CD4-positive, alpha-beta T cell treated with Interleukin-12 subunit alpha and Interleukin-12 subunit beta, for 1 hour (primary cell): ENCODE results near the gene NUB1.

ENCODE experiments used
- DNase-seq: peaks from one replicate; pipeline ENCODE4 v3.0.0-alpha.2; 2020

Gene NUB1

DNA sequence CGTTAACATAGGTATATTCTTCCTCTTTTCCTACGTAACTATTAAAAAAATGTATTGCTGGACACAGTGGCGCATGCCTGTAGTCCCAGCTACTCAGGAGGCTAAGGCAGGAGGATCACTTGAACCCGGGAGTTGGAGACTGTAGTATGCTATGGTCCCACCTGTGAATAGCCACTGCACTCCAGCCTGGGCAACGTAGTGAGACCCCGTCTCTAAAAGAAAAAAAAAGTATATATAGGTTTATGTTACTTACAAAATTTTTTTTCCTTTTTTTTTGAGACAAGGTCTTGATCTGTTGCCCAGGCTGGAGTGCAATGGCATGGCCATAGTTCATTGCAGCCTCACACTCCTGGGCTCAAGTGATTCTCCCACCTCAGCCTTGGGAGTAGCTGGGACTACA lies 5.6 kb downstream of the NUB1 start:
- no peak for DNase-seq

DNA sequence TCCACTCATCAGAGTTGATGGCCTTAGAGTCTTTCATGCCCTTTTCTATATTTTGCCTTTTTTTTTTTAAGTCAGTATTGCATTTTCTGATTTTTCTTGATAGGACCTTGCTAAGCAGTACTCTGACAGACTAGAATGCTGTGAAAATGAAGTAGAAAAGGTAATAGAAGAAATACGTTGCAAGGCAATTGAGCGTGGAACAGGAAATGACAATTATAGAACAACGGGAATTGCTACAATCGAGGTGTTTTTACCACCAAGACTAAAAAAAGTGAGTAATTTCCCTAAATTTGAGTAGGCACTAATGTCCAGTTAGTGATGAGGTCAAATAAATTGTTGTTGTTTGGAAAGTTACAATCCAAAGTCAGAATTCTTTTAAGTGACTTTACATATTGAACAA lies 7.4 kb downstream of the NUB1 start:
- no peak for DNase-seq

DNA sequence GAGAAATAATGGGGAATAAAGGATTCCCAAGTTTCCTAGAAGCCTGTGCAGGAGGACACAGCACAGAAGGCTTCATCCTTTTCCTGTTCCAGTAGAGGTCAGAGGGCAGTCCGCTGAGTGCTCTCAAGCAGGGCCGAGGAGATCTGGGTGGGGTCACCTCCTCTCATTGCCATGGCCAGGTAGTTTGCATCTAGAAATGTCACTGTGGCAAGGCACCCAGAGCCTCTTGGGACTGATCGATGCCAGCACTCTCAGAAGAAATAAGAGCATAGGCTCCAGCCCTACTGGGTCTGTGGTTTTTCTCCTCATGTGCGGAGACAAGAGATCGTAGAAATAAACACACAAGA lies 7.9 kb downstream of the NUB1 start:
- no peak for DNase-seq

DNA sequence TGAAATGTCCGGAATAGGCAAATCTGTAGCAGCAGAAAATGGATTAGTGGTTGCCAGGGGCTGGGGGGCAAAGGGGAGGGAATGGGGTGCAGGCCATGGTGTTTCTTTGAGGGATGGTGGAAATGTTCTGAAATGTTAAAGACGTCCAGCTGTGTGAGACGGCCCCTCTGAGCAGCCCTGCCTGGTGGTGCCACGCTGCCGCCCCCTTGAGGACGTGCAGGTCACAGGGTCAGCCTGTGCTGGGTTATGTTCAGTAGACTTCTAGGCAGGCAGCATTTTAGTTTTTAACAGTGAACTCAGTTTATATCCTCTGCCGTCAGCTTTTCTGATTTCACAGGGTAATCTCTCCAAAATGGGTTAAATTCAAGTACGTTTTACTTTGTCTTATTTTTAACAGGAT lies 9.4 kb downstream of the NUB1 start:
- peak; percentile 38 for DNase-seq

DNA sequence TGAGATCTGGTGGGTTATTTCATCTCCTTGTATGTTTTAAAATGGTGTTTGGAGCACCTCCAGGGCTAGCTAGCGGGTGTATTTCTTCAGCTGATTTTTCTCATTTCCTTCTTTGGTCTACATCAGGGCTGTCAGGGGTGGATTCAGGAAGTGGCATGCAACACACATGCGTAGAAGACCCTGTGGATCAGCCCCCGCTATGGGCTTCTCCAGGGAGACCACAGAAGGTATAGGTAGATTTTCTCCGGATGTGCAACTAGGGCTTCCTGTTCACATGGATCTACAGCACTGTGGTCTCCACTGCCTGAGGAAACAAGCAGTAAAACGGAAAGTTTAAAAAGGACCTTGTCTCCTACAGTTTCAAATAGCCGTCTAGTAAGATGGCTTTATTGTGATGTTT lies 10.4 kb downstream of the NUB1 start:
- DNase-seq: peak; percentile 79

DNA sequence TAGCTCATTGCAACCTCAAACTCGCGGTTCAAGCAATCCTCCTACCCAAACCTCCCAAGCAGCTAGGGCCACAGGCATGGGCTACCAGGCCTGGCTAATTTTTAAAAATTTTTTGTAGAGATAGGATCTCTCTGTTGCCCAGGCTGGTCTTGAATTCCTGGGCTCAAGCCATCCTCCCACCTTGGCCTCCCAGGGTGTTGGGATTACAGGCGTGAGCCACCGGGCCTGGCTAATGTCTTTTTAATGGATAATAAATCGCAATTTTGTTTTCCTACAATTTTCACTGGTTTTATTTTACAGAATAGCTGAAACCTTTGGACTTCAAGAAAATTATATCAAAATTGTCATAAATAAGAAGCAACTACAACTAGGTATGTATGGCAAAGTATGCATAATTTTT lies 10.9 kb downstream of the NUB1 start:
- no peak for DNase-seq

DNA sequence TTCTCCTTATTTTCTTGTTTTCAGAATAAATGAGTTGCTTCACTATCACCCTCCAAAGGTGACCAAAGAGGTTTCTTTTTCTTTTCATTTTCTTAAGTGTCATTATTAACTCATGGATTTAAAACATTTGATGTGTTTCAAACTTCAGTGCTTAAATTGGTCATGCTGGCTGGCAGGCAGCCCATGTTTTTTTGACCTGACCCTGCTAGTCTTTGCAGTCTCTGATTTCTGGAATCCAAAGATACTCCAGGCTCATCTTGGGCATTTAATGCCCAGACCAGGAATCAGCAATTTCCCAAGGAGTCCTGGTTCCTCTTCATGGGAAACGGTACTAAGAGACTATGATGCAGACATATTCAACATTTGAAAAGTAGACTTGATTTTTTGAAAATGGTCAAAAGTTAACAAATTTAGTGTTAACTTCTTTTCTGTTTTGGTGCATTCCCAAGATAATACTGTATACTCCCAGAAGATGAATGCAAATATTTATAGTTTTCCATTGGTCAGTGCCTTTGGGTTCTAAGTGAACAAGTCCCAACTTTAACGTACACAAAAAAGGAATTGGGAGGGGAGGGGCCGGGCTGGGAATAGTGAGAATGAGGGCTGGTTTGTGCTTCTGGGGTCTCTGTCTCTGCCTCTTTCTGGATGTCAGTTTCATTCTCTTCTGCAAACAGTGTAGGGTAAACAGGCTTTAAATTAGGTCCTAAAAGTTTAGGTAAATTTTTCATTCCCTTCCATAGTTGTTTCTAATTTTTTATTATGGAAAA lies 19.8 kb downstream of the NUB1 start:
- no peak for DNase-seq

DNA sequence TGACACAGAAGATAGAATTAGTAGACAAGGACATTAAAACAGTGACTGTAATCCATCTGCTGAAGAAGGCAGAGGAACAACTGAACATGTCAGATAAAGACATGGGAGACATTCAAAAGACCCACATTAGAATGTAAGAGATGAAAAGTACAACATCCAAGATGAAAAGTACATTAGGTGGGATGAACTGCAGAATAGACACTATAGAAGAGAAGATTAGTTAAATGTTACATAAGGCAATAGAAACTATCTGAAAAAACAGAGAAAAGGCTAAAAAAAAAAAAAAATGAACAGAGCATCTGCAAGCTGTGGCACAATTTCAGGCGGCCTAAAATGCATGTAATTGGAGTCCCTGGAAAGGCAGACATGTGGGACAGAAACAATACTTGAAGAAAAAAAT lies 21.6 kb downstream of the NUB1 start:
- no peak for DNase-seq

DNA sequence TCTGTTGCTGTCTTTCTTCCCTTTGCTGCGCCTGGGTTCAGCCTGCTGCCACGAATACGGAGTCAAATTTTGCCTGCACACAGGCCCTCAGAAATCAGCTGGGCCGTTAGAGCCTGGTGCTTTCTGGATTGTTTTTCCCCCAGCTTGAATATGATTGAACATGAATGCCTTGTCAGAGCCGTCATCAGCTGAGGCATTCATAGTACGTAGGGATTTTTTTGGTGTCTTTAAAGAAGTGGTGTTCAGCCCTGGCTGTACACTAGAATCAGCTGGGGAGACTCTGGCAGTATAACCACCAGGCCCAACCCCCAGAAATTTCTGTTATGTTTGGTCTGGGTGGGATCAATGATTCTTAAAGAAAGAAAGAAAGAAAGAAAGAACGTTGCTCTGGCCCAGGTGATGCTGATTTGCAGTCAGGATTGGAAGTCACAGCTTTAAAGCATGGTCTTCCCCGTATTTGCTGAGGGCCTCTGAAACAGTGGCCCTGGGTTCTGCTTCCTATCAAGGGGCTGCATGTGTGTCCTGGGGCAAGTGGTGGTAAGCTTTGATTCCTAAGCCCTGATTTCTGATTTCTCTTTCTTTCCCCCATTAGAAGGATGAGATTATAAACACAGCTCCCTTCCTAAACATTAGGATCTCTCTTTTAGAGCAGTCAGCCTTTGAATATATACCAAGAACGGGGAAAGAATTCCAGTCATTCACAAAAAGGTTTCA lies 24.7 kb downstream of the NUB1 start:
- no peak for DNase-seq

DNA sequence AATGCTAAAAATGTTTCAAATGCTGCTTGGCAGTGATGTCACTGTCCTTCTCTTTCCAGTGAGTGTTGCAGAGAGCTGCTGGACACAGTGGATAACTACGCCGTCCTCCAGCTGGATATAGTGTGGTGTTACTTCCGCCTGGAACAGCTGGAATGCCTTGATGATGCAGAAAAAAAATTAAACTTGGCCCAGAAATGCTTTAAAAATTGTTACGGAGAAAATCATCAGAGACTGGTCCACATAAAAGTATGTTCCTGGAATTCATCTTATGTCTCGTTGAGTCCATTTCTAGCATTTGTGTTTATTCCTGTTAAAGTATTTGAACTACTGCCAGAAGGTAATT lies 25.2 kb downstream of the NUB1 start:
- no peak for DNase-seq

DNA sequence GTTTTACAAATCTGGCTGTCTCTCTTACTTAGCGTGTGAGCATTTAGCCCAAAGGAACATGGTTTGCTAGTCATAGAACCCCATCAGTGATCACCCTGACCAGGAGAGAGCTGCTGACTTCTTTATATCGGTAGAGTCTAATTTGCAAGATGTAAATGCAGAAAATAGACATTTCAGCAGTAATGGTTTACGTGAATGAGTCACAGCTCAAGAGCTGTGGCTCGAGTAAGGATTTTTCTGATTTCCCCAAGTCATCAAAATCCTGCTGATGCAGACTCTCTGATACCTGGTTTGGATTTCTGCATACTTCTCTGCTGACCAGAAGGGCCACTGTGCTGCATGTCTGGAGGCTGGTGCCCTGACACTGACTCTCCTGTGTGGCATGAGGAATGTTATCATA lies 25.7 kb downstream of the NUB1 start:
- DNase-seq: no peak

DNA sequence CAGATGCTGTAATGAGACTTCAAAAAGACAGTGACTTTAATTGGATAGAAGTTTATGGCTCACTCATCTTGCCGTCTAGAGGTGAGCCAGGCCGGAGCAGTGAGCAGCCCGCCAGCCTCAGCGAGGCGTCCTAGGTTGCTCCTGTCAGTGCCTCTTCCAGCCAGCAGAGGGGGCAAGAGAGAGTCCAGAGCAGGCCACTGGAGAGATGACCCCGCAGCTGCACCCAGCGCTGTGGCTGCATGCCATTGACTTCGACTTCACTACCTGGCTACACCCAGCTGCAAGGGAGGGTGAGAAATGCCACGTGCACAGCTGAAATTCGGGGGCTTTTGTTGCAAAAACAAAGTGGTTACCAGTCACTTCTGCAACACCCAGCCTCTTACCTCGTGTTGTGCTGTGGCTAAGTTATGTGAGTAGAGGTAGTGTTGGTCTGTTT lies 26.5 kb downstream of the NUB1 start:
- DNase-seq: peak; percentile 83

DNA sequence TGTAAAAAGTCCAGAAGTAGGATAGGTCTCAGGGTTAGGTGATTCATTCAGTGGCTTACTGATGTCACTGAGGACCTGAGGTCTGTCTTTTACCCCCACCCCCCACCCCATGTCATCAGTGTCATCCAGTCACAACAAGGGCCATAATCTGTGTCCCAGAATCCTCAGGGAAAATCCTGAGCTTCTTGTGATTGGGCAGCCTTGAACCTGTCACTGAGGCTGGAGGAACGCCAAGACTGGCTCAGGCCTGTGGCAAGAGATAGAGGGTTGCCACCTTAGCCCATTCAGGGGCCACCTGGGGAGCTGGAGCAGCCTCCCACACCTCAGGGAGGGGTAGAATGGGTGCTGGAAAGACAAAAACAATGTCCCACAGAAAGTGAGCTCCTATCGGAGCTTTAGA lies 29.7 kb downstream of the NUB1 start:
- DNase-seq: no peak

DNA sequence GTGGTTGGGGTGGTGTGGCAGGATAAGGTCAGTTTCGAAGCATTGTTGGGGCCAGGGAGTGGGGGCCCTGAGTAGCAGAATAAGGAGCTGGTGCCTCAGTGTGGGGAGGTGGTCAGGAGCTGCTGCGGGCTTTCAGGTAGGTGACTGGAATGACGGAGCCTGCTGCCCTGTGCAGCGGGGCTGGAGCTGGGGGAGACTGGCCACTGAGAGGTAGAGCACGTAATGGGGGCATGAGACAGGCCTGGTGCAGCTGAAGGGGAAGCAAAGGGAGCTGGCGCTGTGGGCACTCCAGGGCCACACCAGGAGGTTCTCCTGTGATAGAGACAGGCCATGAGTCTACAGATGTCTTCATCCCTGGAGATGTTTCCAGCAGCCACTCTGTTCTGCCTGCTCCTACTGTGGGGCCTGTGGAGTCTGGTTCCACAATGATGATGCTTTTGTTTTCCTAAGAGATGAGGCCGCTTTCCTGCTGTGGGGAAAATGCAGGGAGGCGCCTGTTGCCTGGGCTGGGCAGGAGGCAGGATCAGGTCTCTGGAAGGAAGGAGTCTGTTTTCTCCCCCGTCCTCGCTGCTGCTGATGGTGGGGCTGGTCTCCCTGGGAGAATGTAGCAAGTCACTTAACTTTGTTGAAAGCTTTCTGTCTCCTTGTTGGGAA lies 31.1 kb downstream of the NUB1 start:
- no peak for DNase-seq

DNA sequence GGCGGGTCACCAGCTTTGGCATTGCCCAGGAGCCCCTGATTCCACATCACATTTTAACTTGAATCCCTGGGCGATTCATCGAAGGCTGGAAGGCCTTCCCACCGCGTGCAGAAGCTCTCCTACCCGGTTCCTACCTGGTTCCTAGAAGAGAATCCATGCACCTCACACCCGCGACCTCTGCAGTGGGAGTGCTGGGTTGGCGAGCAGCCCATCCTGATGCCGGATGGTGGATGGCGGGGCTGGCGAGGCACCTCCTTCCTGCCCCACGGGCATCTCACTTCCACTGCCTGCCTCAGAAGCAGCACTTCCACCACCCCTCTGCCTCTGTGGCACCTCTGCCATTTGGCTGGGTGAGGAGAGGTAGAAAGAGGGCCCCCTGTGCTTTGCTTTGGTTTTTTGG lies 32.0 kb downstream of the NUB1 start:
- DNase-seq: no peak

DNA sequence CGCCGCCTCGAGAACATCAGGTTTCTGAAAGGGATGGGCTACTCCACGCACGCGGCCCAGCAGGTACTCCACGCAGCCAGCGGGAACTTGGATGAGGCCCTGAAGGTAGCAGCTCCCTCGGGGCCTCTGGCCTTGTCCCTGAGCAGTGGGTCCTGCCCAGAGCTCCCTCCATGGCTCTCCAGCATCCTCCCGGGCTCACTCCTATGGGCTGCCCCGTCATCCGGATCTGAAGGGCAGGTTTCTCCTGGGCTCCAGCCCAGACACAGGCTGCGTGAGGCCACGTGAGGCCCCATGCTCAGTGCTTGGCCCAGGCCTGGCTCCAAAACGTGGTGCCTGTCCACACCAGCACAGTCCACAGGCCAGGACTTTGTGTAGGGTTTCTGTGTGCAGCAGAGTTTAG lies 32.5 kb downstream of the NUB1 start:
- DNase-seq: no peak

DNA sequence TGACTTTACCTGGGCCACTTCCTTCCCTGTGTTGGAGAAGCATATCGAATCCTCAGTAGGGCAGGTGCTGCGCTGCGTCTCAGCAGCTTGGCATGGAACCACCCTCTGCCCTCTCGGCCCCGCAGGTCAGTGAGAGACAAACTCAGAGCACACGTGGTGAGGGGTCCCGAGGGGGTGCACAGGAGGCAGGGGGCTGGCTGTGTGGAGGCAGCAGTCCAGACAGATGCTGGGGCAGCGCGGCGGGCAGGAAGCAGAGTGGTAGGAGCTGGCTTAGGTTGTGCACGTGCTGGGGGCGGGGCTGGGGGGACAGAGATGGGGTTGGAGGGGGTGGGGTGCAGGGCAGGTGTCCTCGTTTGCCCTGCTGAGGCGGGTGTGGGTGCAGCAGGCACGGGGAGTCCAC lies 33.1 kb downstream of the NUB1 start:
- DNase-seq: no peak

DNA sequence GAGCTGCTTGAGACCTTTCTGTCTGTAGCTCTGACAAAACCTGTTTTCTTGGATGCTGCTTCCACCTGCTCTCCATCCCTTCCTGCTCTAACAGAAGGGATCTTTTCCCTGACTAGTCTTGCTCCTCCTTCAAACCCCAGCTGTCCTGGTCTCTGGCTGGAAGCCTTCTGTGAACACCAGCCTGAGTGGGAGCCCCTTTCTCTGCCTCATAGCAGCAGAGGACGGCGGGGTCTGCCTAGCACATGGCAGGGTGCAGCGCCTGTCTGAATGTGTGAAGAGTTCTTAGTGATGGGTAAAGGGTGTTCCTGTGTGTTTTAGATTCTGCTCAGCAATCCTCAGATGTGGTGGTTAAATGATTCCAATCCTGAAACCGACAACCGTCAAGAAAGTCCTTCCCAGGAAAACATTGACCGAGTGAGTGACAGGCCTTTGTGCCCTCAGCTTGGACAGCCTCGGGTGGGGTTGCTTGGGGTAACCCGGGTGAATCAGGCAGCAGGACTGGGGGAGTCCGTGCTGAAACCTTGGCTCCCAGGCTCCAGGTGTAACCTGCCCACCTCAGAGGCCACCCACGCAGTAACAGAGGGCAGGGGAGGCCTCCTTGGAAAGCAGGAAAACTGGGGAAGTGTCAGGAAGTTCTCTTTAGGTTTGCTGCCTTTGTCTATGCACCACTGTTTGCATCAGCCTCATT lies 34.1 kb downstream of the NUB1 start:
- DNase-seq: no peak

DNA sequence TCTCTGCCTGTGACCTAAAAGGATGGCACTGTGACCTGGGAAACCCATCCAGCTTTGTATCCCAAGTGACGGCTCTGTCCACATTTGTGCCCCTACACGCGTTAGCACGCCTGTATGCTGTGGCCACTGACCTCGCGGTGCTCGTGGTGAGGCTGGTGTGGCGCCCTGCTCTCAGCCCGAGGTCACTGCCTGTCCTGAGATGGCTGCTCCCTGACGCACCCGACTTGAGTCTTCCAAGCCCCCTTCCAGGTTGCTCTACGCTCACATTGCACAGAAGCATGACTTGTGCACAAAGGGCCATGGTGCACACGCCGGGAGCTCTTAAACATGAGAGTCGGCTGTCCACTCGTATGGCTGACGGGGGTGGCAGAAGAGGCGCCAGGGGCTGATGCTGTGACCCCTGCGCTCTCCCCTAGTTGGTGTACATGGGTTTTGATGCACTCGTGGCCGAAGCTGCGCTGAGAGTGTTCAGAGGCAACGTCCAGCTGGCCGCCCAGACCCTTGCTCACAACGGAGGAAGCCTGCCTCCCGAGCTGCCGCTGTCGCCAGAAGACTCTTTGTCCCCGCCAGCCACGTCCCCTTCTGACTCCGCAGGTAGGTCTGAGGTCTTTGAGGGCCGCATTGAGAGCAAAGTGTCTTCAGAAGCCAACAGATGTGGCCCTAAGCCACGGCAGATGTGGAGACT lies 34.7 kb downstream of the NUB1 start:
- DNase-seq: no peak

DNA sequence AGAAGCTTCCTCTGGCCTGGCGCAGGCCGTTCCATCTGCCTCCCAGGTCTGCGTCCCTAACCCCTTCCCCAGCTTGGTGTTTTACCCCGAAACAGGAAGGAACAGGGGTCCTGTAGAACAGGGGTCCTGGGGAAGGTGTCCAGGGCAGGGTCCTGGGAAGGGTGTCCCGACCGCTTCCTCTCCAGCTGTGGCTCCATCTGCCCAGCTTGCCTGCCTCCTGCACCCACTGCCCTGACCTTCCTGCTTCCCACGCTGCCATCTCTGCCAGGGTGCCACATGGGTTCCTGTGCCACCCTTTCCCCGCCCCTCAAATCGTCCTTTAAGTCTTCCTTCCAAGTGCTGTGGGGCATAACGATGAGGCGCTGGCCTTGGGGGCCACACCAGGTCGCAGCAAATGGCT lies 35.8 kb downstream of the NUB1 start:
- no peak for DNase-seq

DNA sequence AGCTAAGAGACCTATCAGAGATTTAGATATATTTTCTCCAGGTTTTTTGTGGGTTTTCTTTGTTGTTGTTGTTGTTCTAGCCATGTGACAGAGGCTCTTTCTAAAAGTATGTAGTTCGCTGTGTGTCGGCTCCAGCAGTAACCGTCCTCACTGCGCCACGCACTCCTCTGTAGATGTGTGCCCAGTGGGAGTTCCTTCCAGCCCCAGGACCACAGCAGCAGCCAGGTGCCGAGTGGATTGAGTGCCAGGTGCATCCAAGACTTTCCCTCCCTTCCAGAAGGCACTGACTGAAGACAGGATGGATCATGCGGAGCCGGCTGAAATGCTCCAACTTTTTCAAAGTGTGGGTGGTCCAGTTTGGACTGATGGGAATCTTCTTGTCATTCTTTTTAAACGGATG lies 36.4 kb downstream of the NUB1 start:
- DNase-seq: no peak

DNA sequence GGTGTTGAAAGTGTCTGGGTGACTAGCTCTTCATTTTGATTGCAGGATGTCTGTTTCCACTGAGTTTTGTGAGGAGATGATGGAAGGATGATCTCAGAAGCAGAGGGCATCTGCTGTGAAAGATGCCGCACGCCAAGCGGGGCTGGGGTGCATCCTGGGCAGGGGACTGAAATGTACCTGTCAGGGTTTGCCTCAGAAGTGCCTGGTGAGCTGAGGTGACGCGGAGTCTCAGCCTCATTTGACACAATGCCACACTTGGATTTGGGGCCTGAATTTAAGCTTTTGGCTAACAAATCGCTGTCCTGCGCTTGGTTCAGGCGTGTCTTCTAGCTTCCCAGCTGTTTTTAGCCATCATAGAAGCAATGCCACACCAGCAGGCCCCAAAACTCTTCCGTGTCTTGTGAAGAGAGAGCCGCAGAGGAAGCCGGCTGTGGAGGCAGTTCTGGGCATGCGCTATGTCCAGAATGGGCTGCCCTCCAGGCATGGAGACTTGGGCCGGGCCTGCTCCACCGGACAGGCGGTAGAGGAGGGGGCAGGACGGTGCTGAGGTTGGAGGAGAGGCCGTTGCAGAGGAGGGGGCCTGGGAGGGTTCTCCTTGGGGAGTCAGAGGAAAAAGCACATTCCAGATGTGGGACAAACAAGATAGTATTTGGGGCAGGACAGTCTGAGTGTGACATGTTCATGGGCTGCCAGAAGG lies 37.0 kb downstream of the NUB1 start:
- DNase-seq: no peak

DNA sequence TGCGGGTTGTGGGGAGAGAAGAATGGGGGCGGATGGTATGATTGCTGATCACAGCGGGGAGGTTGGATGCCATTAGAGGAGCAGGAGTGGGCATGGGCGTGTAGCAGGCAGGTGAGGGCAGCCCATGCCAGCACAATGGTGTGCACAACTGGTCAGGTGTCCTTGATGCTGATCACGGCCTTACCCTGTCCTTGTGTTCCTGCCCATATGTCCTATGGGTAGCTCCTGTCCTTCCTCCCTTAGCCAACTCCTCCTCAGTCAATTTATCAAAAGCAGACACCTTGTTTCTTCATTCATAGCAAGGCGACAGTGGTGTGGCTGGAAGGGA lies 37.5 kb downstream of the NUB1 start:
- no peak for DNase-seq
